CD14-positive monocyte (primary cell): Measurements from ENCODE around the gene TRIM36. TPM values are rescaled to one million over a fixed set of nuclear protein-coding genes. Genes with fewer than 3 reads are reported as not detected.

Experiments
- DNase-seq, 3 donors: peaks; one replicate each; pipeline ENCODE4 v3.0.0-alpha.2; 2011 to 2022
- H2AFZ ChIP-seq: 2 replicates; pipeline ENCODE4 v1.6.0; 2012; ENCODE audit warnings: mild to moderate bottlenecking, low read depth, low read length, inconsistent platforms; ENCODE audit not compliant: insufficient read depth, poor library complexity, severe bottlenecking
- H3K27ac ChIP-seq, 2 donors: 1 replicate in 1 of 2; 2 replicates in 1 of 2; pipeline ENCODE4 v1.5.1; 2012 to 2013; ENCODE audit warnings: low read length in 2 of 2, control low read depth in 1 of 2, inconsistent platforms in 1 of 2, low read depth in 1 of 2, mild to moderate bottlenecking in 1 of 2
- H3K27me3 ChIP-seq, 2 donors: one replicate each; pipeline versions ENCODE4 v1.6.0 to v1.6.1; 2011 to 2013; ENCODE audit warnings: low read length in 2 of 2; ENCODE audit not compliant: control insufficient read depth in 2 of 2, insufficient read depth in 2 of 2
- H3K36me3 ChIP-seq, 2 donors: replicated peaks in 1 of 2; 1 replicate in 1 of 2; 2 replicates in 1 of 2; pipeline versions ENCODE4 v1.5.1 to v1.6.1; 2012 to 2013; ENCODE audit warnings: low read length in 2 of 2, control low read depth in 1 of 2, inconsistent platforms in 1 of 2, mild to moderate bottlenecking in 1 of 2; ENCODE audit not compliant: insufficient read depth in 2 of 2, control insufficient read depth in 1 of 2
- H3K4me1 ChIP-seq, 2 donors: 1 replicate in 1 of 2; 2 replicates in 1 of 2; pipeline versions ENCODE4 v1.5.1 to v1.6.1; 2012 to 2013; ENCODE audit warnings: low read length in 2 of 2, control low read depth in 1 of 2, inconsistent platforms in 1 of 2, mild to moderate bottlenecking in 1 of 2, moderate library complexity in 1 of 2; ENCODE audit not compliant: insufficient read depth in 2 of 2, control insufficient read depth in 1 of 2
- H3K4me2 ChIP-seq: replicated peaks from 2 replicates; pipeline ENCODE3; 2012; ENCODE audit warnings: low read length, moderate library complexity, mild to moderate bottlenecking; ENCODE audit not compliant: poor library complexity, severe bottlenecking; ENCODE audit errors: extremely low read depth
- H3K4me3 ChIP-seq, 3 experiments: fragments of 200-600 bp in 1 of 3; sonication (generic) in 1 of 3; replicated peaks in 1 of 3; 1 replicate in 2 of 3; 2 replicates in 1 of 3; pipeline ENCODE4 v1.5.1; 2011 to 2013; ENCODE audit warnings: low read length in 3 of 3, mild to moderate bottlenecking in 3 of 3, control low read depth in 2 of 3, low read depth in 2 of 3, inconsistent platforms in 1 of 3, moderate library complexity in 1 of 3
- H3K79me2 ChIP-seq: 2 replicates; pipeline ENCODE4 v1.6.0; 2012; ENCODE audit warnings: mild to moderate bottlenecking, control low read depth, inconsistent platforms, low read length, moderate library complexity; ENCODE audit not compliant: insufficient read depth
- H3K9ac ChIP-seq: 2 replicates; pipeline ENCODE4 v1.6.0; 2017; ENCODE audit warnings: low read length, mild to moderate bottlenecking; ENCODE audit not compliant: insufficient read depth, poor library complexity, severe bottlenecking
- H3K9me3 ChIP-seq, 2 donors: replicated peaks in 1 of 2; 1 replicate in 1 of 2; 2 replicates in 1 of 2; pipeline versions ENCODE4 v1.5.1 to v1.6.1; 2012 to 2013; ENCODE audit warnings: low read length in 2 of 2, control low read depth in 1 of 2; ENCODE audit not compliant: control insufficient read depth in 1 of 2, insufficient read depth in 1 of 2
- H4K20me1 ChIP-seq: 2 replicates; pipeline ENCODE4 v1.6.0; 2012; ENCODE audit warnings: mild to moderate bottlenecking, low read length, control low read depth, moderate library complexity; ENCODE audit not compliant: insufficient read depth
- H3K27ac Mint-ChIP-seq, 7 donors: one replicate each; pipeline ENCODE4 v1.8.0; 2020; ENCODE audit warnings: mild to moderate bottlenecking in 7 of 7, mixed read lengths in 7 of 7, moderate library complexity in 6 of 7, inconsistent platforms in 2 of 7
- H3K27me3 Mint-ChIP-seq, 3 donors: one replicate each; pipeline ENCODE4 v1.8.0; 2021 to 2022; ENCODE audit warnings: low read depth in 3 of 3, mild to moderate bottlenecking in 3 of 3, mixed read lengths in 3 of 3, moderate library complexity in 3 of 3, inconsistent platforms in 1 of 3
- H3K36me3 Mint-ChIP-seq, 2 donors: one replicate each; pipeline ENCODE4 v1.8.0; 2020; ENCODE audit warnings: mixed read lengths in 2 of 2, inconsistent platforms in 1 of 2, mild to moderate bottlenecking in 1 of 2
- H3K4me1 Mint-ChIP-seq: one replicate; pipeline ENCODE4 v1.8.0; 2020; ENCODE audit warnings: mild to moderate bottlenecking, mixed read lengths
- H3K4me3 Mint-ChIP-seq, 2 donors: one replicate each; pipeline ENCODE4 v1.8.0; 2020; ENCODE audit warnings: mild to moderate bottlenecking in 2 of 2, mixed read lengths in 2 of 2, moderate library complexity in 1 of 2
- H3K9me3 Mint-ChIP-seq, 7 donors: one replicate each; pipeline ENCODE4 v1.8.0; 2020 to 2022; ENCODE audit warnings: mixed read lengths in 7 of 7, mild to moderate bottlenecking in 6 of 7, moderate library complexity in 6 of 7, inconsistent platforms in 2 of 7
- CTCF ChIP-seq: fragments of 200-600 bp; IDR thresholded peaks from one replicate; pipeline ENCODE4 v1.8.0; 2022; ENCODE audit warnings: antibody characterized with exemption, mild to moderate bottlenecking
- WGBS: methylation state at CpG from one replicate; pipeline ENCODE4 v1.1.5; 2013; ENCODE audit warnings: missing lambda C conversion rate; ENCODE audit not compliant: insufficient coverage; 5-methylcytosine and 5-hydroxymethylcytosine counted together
- intact Hi-C, 2 donors: fragments of 100-400 bp; cut with micrococcal nuclease; formaldehyde crosslinking; loops; one replicate each; pipeline versions ENCODE4 v1.15.0 to v1.15.1; 2023
- polyA plus RNA-seq, 3 donors: library from polyadenylated mRNA; depleted of rRNA in 1 of 3; unstranded in 2 of 3; stranded (reverse) in 1 of 3; fragments of 300-500 nt in 2 of 3; fragments of >200 nt in 1 of 3; fragmentation: Illumina TruSeq in 2 of 3; gene quantifications; 1 replicate in 2 of 3; 2 replicates in 1 of 3; pipeline ENCODE4 v1.2.3, GENCODE V29; 2012 to 2021

Gene TRIM36
- polyA plus RNA-seq, 3 donors = 1.7 to 2.3 (median 1.9) TPM

- Mint-ChIP-seq H3K4me3 (no peak overlapping the region), H3K27me3 (peaks cover 16 to 41% (median 19%) of the 10 kb centered on the region in 3 donors), H3K4me1 (no peaks in the 10 kb centered on the region), H3K36me3 (peaks cover 0 to 2% of the 10 kb centered on the region in 2 donors), H3K9me3 (peaks cover 3 to 19% (median 15%) of the 10 kb centered on the region in 7 donors), H3K27ac (no peak overlapping the region)
- DNase-seq = no peak
- peaks cover 10 to 12% of the 10 kb centered on the region in 2 donors for H3K9me3 ChIP-seq
- no peak overlapping the region for H3K4me2 ChIP-seq
- no peak overlapping the region for H3K4me3 ChIP-seq
- H3K4me1 ChIP-seq = no peaks in the 10 kb centered on the region
- intact Hi-C loops = no loop called here
- H3K9ac ChIP-seq = no peak overlapping the region
- no peaks in the 10 kb centered on the region for H4K20me1 ChIP-seq
- no peak overlapping the region for H2AFZ ChIP-seq
- no peaks in the 10 kb centered on the region for H3K36me3 ChIP-seq
- TF ChIP-seq CTCF = no peak
- H3K27me3 ChIP-seq = peaks cover 8 to 35% of the 10 kb centered on the region in 2 donors
- H3K27ac ChIP-seq = no peak overlapping the region
- H3K79me2 ChIP-seq = no peaks in the 10 kb centered on the region
- WGBS = no CpG with 5 or more reads among the region's 3 CpGs
Measured at GRCh38 chr5:115160975-115161475, 8.7 kb downstream of the TRIM36 start.

GRCh38 chr5:115151208-115151805 lies 18.4 kb downstream of the TRIM36 start:
- no peak overlapping the region for H3K27ac Mint-ChIP-seq
- H3K9me3 Mint-ChIP-seq = peaks cover 21 to 41% (median 30%) of the 10 kb centered on the region in 7 donors
- Histone ChIP-seq H3K9ac (no peak overlapping the region), H3K4me3 (no peak overlapping the region), H4K20me1 (no peaks in the 10 kb centered on the region), H3K4me2 (no peak overlapping the region), H3K36me3 (no peaks in the 10 kb centered on the region), H3K79me2 (no peaks in the 10 kb centered on the region), H3K27ac (no peak overlapping the region), H2AFZ (no peak overlapping the region), H3K4me1 (no peaks in the 10 kb centered on the region), H3K27me3 (no peaks in the 10 kb centered on the region), H3K9me3 (peaks cover 13 to 18% of the 10 kb centered on the region in 2 donors)
- WGBS = 88% methylated on average over 4 of the region's 6 CpGs
- intact Hi-C loops = no loop called here
- no peaks in the 10 kb centered on the region for H3K36me3 Mint-ChIP-seq
- no peak overlapping the region for H3K4me3 Mint-ChIP-seq
- no peaks in the 10 kb centered on the region for H3K4me1 Mint-ChIP-seq
- no peak for DNase-seq
- TF ChIP-seq CTCF = no peak
- H3K27me3 Mint-ChIP-seq = peaks cover 5 to 13% (median 9%) of the 10 kb centered on the region in 3 donors
